GM18873 (cell line): Measurements from ENCODE around the gene BRSK2.

ENCODE experiments used
- ATAC-seq: cut with Tn5 transposase; IDR thresholded peaks from one replicate; pipeline ENCODE4 v1.9.1; 2021; ENCODE audit warnings: mild to moderate bottlenecking, moderate library complexity, moderate number of reproducible peaks; ENCODE audit not compliant: unreplicated experiment, low FRiP score

The BRSK2 gene

DNA sequence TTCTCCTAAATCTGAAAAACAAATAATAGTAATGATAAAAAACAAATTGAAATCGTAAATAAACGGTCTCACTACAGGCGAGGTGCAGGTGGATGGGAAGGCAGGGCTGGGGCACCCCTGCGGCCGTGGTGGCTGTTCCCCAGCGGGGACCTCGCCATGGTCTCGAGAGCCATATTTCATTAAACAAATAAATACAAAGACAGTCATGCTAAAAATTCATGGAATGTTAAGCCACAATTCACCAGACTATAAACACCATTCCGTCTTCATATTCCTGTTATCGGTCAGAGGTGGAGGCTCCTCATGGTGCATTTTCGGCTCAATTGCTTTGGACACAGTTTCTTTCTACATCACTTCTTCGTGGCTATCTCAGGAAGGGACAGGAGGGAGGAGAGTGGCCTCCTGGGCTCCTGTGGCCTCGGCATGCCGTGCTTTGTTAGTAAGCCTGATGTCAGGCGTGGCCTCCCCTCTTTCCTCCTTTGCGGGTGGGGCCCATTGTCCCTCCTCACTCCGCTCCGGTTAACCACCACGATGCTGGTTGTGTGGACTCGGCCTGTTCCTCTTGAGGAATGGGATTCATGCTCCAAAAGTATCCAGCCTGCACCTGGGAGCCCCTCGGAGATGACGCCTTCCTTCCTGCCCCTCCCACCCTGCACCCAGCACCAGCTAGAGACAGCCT lies 16.1 kb upstream of the BRSK2 start:
- no peak for ATAC-seq

DNA sequence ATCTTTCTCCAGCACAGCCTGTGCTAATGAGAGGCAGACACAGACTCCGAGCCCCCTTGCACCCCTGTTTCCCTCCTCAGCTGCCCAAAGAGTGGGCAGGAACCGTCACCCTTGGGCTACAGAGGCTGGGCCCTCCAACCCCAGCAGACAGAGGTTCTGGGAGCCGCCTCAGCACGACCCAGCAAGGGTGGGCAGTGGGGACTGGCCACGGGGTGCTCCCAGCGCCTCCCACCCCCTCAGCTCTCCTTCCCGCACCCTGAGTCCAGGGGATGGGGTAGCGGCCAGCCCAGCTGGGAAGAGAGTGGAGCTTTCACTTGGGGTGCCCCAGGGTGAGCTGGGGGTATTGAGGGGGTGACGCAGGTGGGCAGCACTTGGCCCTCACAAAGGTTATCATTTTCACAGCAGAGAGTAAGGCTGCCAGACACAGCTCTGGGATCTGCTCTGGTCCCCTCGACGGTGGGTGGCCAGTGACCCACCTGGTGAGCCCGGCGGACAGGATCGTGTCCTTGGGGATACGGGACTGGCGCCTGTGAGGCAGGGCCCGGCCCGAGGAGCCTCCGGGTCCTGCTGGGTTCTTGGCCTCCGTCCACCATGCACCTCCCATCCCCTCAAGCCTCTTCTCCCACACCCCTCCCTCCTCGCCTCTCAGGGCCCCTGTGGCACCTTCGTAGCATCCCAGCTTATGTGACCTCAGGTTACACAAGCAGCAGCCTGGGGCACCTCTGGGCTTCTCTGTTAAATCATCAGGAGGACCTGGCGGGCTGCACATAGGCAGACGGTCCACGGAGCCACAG lies 14.4 kb upstream of the BRSK2 start:
- ATAC-seq = no peak

DNA sequence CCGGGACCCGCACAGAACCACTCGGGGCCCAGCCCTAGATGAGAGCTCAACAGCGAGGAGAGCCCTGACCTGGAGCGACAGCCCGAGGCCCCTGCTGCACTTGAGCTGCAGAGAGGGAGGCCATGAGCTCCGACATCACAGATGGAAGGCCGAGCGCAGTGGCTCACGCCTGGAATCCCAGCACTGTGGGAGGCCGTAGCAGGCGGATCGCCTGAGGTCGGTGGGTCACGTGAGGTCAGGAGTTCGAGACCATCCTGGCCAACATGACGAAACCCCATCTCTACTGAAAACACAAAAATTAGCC lies 13.8 kb upstream of the BRSK2 start:
- ATAC-seq = no peak

GRCh38 chr11:1377231-1377780 lies 12.4 kb upstream of the BRSK2 start:
- ATAC-seq = no peak

- ATAC-seq = no peak
These were observed 7.8 kb upstream of the BRSK2 start for GRCh38 chr11:1381793-1382425.

GRCh38 chr11:1382429-1382828 lies 7.3 kb upstream of the BRSK2 start:
- ATAC-seq = no peak

DNA sequence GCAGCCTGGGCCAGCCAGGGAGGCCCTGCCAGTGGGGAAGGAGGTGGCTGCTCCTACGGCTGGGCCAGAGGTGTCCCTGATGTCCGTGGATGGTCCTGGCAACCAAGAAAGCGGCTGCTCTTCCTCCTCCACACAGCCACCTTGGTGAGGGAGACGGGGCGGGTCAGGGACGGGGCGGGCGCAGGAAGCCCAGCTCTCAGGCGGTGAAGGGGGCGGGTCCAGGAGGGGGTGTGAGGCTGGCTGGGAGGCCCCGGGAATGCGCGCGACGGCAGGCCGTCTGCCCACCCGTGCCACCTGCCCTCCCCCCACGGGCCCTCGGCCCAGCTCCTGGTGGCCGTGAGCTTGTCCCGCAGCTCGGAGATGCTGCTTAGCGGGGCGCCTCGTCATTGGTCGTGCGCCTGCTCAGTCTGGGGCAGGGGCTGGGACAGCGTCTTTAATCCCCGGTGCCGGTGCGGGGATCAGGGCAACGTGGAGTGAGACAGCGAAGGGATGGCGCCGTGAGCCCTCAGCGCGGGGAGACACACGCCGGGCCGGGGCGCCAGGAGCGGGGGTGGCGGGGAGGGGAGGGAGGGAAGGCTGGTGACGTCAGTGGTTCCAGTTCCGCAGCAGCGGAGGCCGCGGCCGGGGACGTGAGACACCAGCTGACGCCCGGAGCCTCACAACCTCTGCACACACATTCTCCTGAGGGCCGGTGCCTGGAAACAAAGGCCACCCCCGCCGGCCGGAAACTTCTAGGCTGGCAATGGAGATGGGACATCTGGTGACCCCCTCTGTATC lies 6.7 kb upstream of the BRSK2 start:
- no peak for ATAC-seq

DNA sequence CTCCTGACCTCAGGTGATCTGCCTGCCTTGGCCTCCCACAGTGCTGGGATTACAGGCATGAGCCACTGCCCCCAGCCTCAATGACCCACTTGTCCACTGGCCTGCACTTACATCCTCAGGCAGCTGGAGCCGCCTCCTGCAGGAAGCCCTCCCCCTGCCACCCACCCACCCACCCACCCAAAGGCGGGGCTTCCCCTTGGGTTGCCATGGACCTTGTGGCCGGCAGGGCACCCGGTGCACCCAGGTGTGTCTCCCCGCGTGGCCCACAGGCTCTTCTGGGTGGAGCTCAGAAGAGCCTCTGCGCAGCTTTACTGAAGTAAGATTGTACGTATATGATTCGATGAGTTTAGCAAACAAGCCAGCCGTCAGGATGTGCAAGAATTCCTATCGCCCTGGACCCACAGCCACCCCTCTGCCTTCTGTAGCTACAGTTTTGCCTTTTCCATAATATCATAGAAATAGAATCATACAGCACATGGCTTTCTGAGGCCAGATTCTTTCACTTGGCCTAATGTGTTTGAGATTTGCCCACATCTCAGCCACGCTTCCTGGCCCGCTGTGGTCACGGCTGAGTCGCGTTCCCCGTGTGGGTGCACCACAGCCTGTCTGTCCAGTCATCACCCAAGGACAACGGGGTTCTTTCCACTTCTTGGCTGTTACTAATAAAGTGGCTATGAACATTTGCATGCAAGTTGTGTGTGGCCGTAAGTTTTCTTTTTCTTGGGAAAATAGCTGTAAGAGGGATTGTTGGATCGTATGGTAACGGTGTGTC lies 5.3 kb upstream of the BRSK2 start:
- ATAC-seq = no peak

- no peak for ATAC-seq
These were observed 2.2 kb upstream of the BRSK2 start for GRCh38 chr11:1387521-1387920.

GRCh38 chr11:1387961-1388762 lies 1.6 kb upstream of the BRSK2 start:
- no peak for ATAC-seq

DNA sequence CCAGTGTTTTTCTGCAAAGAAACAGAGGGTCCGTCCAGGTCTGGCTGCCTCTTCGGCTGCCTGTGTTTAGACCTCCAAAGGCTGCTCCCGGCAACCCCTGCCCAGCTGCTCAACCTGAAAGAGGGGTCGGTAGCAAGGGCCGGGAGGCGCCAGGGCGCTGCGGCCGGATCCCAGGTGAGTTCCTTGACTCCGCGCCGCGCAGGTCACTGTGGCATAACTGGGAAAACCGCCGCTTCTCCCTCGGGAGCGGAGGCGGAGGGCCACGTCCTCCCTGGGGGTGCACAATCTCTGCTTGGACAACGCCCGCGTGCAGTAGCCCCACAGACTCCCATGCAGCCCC lies 1.0 kb upstream of the BRSK2 start:
- no peak for ATAC-seq

DNA sequence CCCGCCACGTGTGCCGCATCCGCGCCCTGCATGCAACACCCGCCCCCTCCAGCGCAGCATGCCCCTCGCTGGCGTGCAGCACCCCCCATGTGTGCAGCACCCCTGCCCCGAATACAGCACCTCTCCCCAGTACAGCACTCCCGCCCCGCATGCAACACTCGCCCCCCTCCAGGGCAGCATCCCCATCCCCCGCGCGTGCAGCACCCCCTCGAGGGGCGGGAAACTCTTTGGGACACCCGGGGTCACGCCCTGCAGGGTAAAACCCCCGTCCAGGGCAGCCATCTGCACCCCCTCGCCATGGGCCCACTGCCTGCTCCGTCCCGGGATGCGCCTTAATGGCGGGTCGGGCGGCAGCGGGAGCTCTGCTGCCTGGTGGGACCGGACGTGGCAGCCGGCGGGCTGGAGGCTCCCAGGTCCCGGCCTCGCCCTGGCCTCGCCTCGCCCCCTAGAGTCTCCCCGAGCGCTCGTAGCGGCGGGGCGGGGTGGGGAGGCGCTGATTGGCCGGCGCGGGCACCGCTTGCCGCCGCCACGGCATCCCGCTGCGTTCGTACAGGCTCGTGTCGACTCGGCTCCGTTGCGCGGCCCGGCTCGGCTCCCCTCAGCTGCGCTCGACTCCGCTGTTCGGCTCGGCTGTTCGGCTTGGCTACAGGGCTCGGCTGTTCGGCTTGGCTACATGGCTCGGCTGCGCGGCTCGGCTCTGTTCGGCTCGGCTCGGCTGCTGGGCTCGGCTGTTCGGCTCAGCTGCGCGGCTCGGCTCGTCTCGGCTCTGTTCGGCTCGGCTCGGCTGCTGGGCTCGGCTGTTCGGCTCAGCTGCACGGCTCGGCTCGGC lies 417 bp upstream of the BRSK2 start:
- peak; percentile 88 for ATAC-seq

DNA sequence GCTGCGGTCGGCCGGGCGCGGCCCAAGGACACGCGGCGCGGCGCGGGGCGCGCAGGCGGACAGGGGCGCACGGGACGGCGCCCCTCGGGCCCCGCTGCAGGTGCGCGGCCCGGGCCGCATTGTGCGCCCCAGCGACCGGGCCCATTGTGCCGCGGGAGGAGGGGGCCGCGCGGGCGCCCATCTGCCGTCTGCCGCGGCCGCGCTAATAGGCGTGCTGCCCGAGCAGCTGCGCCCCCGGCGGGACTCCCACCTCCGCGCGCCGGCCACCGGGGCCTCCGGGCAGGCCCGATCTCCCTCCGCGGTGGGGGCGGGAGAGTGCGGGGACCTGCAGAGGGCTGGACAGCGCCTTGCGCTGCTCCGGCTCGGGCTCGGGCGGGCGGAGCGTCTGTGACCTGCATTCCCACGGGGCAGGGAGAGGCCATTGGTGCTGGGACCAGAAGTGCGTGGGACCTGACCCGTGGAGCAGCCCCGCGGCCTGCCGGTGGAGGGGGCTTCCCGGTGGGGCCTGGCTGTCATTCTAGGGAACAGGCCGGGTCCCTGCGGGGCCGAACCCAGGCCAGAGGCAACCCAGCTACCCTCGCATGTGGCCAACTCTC lies 933 bp downstream of the BRSK2 start:
- no peak for ATAC-seq

GRCh38 chr11:1391165-1392075 lies 1.7 kb downstream of the BRSK2 start:
- ATAC-seq = no peak

DNA sequence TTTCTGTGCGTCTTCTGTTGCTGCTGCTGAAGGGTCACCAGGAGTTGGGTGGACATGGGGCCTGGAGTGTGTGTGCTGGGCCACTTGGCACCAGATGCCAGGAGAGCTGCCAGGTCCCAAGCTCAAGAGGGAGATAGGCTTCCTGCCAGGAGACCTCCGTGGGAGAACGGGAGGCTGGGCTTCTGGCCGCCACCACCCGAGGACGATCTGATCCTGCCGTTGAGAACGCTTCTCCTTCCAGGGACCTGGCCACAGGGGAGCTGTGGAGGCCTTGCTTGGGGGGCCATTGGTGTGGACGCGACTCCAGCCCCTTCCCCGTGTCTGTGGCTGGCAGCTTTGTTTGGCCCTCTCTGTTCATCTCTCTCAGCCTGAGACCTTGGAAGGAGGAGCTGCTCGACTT lies 2.4 kb downstream of the BRSK2 start:
- no peak for ATAC-seq

DNA sequence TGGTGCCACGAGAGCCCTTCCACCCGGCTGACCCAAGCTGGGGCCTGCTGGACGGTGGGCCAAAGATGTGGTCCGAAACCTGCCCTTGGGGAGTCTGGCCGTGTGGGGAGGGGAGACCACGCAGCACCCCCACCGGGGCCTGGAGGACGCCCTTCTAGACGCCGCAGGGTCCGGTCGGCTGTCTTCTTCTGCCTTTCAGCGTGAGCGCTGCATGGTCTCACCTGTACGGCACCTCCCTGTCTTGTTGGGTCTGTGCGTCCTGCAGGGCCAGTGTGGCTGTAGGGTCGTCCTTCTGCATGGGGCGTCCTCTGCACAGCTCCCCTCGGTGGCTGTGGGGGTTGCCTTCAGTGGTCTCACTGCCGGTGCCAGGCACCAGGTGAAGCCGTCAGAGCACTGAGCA lies 2.8 kb downstream of the BRSK2 start:
- no peak for ATAC-seq

GRCh38 chr11:1393038-1393710 lies 3.4 kb downstream of the BRSK2 start:
- ATAC-seq = no peak
